ENCODE data around the gene MYL5.

Gene MYL5, protein sequence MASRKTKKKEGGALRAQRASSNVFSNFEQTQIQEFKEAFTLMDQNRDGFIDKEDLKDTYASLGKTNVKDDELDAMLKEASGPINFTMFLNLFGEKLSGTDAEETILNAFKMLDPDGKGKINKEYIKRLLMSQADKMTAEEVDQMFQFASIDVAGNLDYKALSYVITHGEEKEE

GRCh38 chr4:674172-675035 is at the start of gene MYL5, which contains the start of gene ATP5ME:
Gene MYL5 (plus strand): TSS chr4:674542. CDS start chr4:678027, 3,485 bp downstream.
Gene ATP5ME (minus strand): TSS chr4:674276. CDS start chr4:674247, 29 bp downstream.
- intact Hi-C loops (cut with DNase I): loop anchor here (10.0 kb wide), 2 partner anchors 70 to 200 kb away; no protein-coding TSS in a partner anchor

GRCh38 chr4:624705-625590 is 49.4 kb upstream of the MYL5 start, which contains the start of gene PDE6B:
Gene PDE6B (plus strand): TSS chr4:625573. CDS start chr4:625627, 54 bp downstream.
- DNase-seq: peak in 3 of 10 donors; percentile 53 to 71 (median 67)
- intact Hi-C loops (cut with DNase I): no loop called here

More at GRCh38 chr4:674172-675035, at the start of gene MYL5, which contains the start of gene ATP5ME:
- peak; percentile 91 to 99 (median 95) for DNase-seq

GRCh38 chr4:625631-626161 is 48.6 kb upstream of the MYL5 start:
- DNase-seq: peak in 4 of 10 donors; percentile 9 to 80 (median 46)
- intact Hi-C loops (cut with DNase I): no loop called here

DNA sequence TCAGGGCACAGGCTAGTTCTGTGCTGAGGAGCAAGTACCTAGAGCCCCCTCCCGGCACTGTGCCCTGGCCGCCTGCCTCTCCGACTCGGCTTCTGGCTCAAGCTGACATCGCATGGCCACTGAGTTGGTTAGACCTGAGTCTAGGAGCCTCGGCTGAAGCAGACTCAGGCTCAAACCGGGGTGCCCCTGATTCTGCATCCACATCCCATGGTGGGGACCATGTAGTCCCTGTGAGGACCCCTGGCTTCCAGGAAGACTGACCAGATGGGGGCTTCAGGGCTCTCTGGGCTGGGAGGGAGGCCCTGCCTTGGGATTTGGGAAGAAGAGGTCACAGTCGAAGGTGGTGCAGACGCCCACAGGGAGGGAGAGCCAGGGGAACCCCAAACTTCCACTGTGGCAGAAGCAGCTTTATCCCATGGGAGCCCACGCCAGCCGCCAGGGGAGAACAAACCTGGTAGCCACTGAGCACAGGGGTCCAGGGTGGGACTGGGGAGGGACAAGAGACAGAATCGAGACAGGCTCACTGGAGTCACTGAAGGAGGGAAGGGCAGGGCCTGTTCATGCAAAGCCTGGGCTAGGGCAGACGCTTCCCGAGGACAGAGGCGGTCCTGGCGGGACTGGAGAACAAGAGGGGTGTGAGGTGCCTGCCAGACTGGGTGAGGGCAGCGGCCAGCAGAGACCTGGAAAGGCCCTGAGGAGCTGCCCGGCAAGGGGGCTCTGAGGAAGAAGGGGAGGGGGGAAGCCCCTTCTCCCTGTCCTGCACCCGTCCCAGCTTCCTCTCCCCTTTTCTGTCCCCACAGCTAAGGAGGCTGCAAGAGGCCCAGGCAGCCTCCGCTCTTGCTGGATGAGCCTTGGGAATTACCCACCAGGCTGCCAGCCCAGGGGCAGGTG is 47.9 kb upstream of the MYL5 start:
- DNase-seq: peak in 4 of 10 donors; percentile 11 to 78 (median 64)

GRCh38 chr4:627347-628125 is 46.8 kb upstream of the MYL5 start:
- intact Hi-C loops (cut with DNase I): no loop called here
- DNase-seq: peak in 3 of 10 donors; percentile 35 to 71 (median 45)

More for the DNA sequence above, 47.9 kb upstream of the MYL5 start:
- intact Hi-C loops (cut with DNase I): no loop called here

- intact Hi-C loops (cut with DNase I): no loop called here
- DNase-seq: peak in 4 of 10 donors; percentile 1 to 64 (median 46)
Measured at GRCh38 chr4:628311-628741, 46.0 kb upstream of the MYL5 start.

- peak in 3 of 10 donors; percentile 65 to 78 (median 66) for DNase-seq
- intact Hi-C loops (cut with DNase I): no loop called here
Measured at GRCh38 chr4:628821-629635, 45.3 kb upstream of the MYL5 start.

- intact Hi-C loops (cut with DNase I): no loop called here
- DNase-seq: peak in 1 of 10 donors; percentile 65
Measured at GRCh38 chr4:629636-629914, 44.8 kb upstream of the MYL5 start.

DNA sequence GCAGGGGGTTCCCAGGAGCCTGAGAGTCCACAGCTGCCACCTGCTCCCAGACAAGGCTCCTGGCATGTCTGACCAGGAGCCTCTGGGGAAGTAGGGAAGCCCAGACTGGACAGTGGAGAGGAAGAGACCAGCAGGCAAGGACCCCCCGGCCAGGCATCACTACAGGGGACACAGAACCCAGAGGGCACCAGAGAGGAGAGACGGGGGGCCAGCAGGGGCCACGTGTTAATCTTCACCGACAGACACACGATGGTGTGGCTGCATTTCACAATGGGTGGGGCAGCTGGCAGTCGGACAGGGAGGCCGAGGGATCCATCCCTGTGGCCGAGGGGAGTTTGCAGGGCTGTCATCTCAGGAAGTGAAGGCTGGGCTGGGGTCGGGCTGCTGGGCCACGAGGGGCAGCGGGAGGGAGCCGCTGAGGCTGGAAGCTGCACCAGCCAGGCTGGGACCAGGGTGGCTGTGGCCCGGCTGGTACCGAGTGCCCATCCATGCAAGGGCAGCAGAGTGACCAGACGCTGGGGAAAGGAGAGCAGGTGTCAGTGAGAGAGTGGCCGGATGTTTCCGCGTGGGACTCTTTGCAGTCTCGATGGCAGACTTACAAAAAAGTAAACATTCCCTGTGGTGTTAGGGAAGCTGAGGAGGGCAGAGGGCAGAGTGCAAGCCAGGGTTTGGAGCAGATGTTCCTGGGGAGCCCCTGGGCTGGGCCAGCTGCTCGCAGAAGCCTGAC is 44.3 kb upstream of the MYL5 start:
- peak in 4 of 10 donors; percentile 2 to 75 (median 61) for DNase-seq
- intact Hi-C loops (cut with DNase I): no loop called here

- intact Hi-C loops (cut with DNase I): no loop called here
- DNase-seq: peak in 3 of 10 donors; percentile 2 to 67 (median 62)
Measured at GRCh38 chr4:630656-631055, 43.7 kb upstream of the MYL5 start.

- intact Hi-C loops (cut with DNase I): no loop called here
- DNase-seq: peak in 4 of 10 donors; percentile 4 to 52 (median 21)
Measured at GRCh38 chr4:632196-632790, 42.0 kb upstream of the MYL5 start.

DNA sequence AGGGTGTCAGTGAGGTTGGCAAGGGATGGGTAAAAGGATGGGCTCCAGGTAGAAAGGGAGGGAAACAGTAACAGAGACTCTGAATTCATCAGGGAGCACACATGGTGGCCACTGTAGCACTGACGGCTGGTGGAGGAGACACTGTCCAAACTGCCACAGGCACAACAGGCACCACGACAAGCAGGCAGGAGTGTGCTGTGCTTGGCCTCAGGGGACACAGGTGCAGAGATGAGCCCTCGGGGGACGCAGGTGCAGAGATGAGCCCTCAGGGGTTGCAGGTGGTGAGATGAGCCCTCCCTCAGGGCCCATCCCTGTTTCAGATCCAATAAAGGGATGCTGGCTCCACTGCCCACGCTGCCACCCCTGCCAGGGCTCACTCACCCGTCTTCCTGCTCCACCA is 41.4 kb upstream of the MYL5 start:
- DNase-seq: peak in 5 of 10 donors; percentile 1 to 52 (median 16)
- intact Hi-C loops (cut with DNase I): no loop called here

DNA sequence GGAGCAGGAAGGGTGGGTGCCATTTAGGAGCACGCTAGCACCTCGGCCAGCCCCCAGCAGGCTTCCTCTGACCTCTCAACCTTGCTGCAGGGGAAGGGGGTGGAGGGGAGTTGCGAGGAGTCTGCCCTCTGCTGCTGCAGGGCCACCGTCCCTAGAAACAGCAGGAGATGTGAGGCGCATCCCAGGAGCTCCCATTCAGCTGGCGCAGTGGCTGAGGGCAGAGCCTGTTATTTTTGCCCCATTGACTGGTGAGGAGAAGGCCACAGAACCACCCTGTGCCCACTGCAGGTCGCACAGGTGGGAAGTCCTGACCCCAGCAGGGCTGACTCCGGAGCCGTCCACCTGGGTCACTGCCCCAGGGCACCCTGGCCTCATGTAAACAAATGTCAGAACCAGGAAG is 40.9 kb upstream of the MYL5 start:
- intact Hi-C loops (cut with DNase I): no loop called here
- peak in 4 of 10 donors; percentile 4 to 79 (median 54) for DNase-seq

DNA sequence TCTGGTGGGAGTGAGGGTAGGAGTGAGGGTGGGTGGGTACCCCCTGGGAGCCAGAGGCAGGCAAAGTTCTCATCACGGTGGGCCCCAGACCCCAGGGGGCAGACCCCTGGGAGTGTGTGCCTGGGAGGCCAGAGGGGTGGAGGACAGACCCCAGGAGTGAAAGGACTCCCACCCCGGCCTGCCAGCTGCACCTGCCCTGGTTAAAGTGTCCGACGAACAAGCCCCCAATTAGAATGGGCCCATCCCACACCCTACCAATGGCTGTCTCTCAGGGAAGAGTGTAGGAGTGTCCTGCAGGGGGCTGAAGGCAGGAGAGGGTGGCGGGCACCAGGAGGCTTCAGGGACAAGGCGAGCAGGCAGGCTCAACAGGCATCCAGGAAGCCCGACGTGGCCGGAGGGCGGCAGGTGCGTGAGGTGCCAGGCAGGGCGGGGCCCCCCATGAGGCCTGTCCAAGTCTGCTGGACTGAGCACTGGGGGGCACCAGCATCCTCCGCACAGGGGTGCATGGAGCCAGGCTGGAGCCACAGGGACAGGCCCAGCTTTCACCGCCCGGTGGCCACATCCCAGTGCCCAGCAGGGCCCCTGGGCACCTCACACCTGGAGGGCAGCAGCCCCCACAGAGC is 40.3 kb upstream of the MYL5 start:
- peak in 4 of 10 donors; percentile 4 to 80 (median 54) for DNase-seq
- intact Hi-C loops (cut with DNase I): no loop called here

DNA sequence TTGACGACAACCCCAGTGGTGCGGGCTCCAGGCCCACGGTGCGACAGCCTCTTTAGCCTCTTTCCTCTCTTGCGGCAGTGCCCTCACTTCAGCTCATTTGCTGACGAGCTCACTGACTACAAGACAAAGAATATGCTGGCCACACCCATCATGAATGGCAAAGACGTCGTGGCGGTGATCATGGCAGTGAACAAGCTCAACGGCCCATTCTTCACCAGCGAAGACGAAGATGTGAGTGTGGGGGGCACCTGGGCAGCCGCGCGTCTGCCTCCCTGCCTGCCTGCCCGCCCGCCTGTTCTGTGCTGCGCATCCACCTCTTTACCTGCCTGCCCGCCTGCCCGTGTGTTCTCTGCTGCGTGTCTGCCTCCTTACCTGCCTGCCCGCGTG is 39.8 kb upstream of the MYL5 start:
- DNase-seq: peak in 3 of 10 donors; percentile 2 to 65 (median 24)
- intact Hi-C loops (cut with DNase I): no loop called here

All from posterior cingulate gyrus (tissue), 11 donors.